ENCODE results near the gene WDR7. TPM values are rescaled to one million over a fixed set of nuclear protein-coding genes. Genes with fewer than 3 reads are reported as not detected.

WDR7 gene
- polyA plus RNA-seq, 2 of the 4 experiments (the other 2 are of a cell fraction): 4.2 to 7.0 TPM

- FAIRE-seq: no peak
- CTCF ChIA-PET: interaction anchor here (1.2 to 1.5 kb wide), 2 partner anchors 10 to 30 kb away, joined by 3 read pairs; no protein-coding TSS in a partner anchor
- POLR2A ChIA-PET: no interaction called here
- no peak for DNase-seq (ENCODE audit: low read depth in 1 of 2, low spot score in 1 of 2)
- H3K27ac ChIP-seq: no peak overlapping the region
- H3K4me1 ChIP-seq: no peaks in the 10 kb centered on the region
- TF ChIP-seq USF2 (IDR thresholded peaks at IDR 0.05): no peak
- ATAC-seq: no peak
- H3K4me3 ChIP-seq: no peak overlapping the region
- no peak overlapping the region for H3K4me2 ChIP-seq
- no peaks in the 10 kb centered on the region for H3K9me3 ChIP-seq
- 79% methylated on average over 4 of the region's 4 CpGs for WGBS (ENCODE audit: missing lambda C conversion rate)
Observed at GRCh38 chr18:56945171-56946083, 294.3 kb downstream of the WDR7 start.

- Histone ChIP-seq H3K4me1 (no peaks in the 10 kb centered on the region), H3K4me3 (no peak overlapping the region), H3K9me3 (no peaks in the 10 kb centered on the region), H3K4me2 (no peak overlapping the region), H3K27ac (no peak overlapping the region)
- ATAC-seq (no peak), FAIRE-seq (no peak), DNase-seq (ENCODE audit: low read depth in 1 of 2, low spot score in 1 of 2) (no peak)
- CTCF ChIA-PET: interaction anchor here (1.5 kb wide), 1 partner anchor 8 kb away, joined by 3 read pairs; no protein-coding TSS in a partner anchor
- TF ChIP-seq RFX5 (IDR thresholded peaks at IDR 0.05) (no peak), BHLHE40 (IDR thresholded peaks at IDR 0.05; ENCODE audit: low read depth, low read length) (no peak), CBX8 (IDR thresholded peaks at IDR 0.05) (no peak), NFE2L2 (conservative IDR thresholded peaks at IDR 0.05; ENCODE audit: low read length) (no peak), HOXB5 (CRISPR knock-in tag; IDR thresholded peaks at IDR 0.05) (no peak)
- 84% methylated on average over 6 of the region's 6 CpGs for WGBS (ENCODE audit: missing lambda C conversion rate)
- POLR2A ChIA-PET: no interaction called here
Observed at GRCh38 chr18:56947236-56947635, 296.1 kb downstream of the WDR7 start.

- DNase-seq (ENCODE audit: low read depth in 1 of 2, low spot score in 1 of 2): peak in 1 of 2 experiments; percentile 9
- no peak overlapping the region for H3K4me2 ChIP-seq
- POLR2A ChIA-PET: no interaction called here
- CTCF ChIA-PET: interaction anchor here (1.1 kb wide), 1 partner anchor 83 kb away, joined by 3 read pairs; no protein-coding TSS in a partner anchor
- H3K4me3 ChIP-seq: no peak overlapping the region
- TF ChIP-seq RARB (CRISPR knock-in tag; IDR thresholded peaks at IDR 0.05) (no peak), ATOH8 (CRISPR knock-in tag; IDR thresholded peaks at IDR 0.05; ENCODE audit: low read depth) (no peak), EHF (CRISPR knock-in tag; IDR thresholded peaks at IDR 0.05) (no peak), PBX3 (IDR thresholded peaks at IDR 0.05) (no peak), PHF8 (IDR thresholded peaks at IDR 0.05; ENCODE audit: borderline replicate concordance, low read depth) (no peak), GATA3 (IDR thresholded peaks at IDR 0.05; ENCODE audit: borderline replicate concordance) (no peak), JUN (IDR thresholded peaks at IDR 0.05) (no peak), NPAS2 (CRISPR knock-in tag; IDR thresholded peaks at IDR 0.05; ENCODE audit: borderline replicate concordance) (no peak), HEYL (CRISPR knock-in tag; IDR thresholded peaks at IDR 0.05) (no peak), POLR2AphosphoS2 (conservative IDR thresholded peaks at IDR 0.05; ENCODE audit: low read length) (no peak), BHLHE40 (IDR thresholded peaks at IDR 0.05; ENCODE audit: low read depth, low read length) (no peak), ESRRA (IDR thresholded peaks at IDR 0.05; ENCODE audit: borderline replicate concordance, low read length) (no peak), TFCP2L1 (CRISPR knock-in tag; IDR thresholded peaks at IDR 0.05) (no peak), SMC3 (IDR thresholded peaks at IDR 0.05) (no peak), FOSL2 (IDR thresholded peaks at IDR 0.05) (no peak), FOSL2 (CRISPR knock-in tag; IDR thresholded peaks at IDR 0.05) (no peak), KDM5A (IDR thresholded peaks at IDR 0.05) (no peak), JUNB (IDR thresholded peaks at IDR 0.05) (no peak)
- no peak for FAIRE-seq
- no peak for ATAC-seq
- no peaks in the 10 kb centered on the region for H3K9me3 ChIP-seq
- H3K27ac ChIP-seq: no peak overlapping the region
- no peaks in the 10 kb centered on the region for H3K4me1 ChIP-seq
- WGBS (ENCODE audit: missing lambda C conversion rate): 75% methylated on average over 6 of the region's 6 CpGs
Observed at GRCh38 chr18:56952026-56952425, 300.9 kb downstream of the WDR7 start.

Measured in A549 (cell line).